ENCODE measurements around the gene GARRE1.
"Not testable (repeated sequence)": the region's sequence is repeated elsewhere in the genome, so short reads cannot be mapped to it uniquely, and the experiment has no call there.

The GARRE1 gene

DNA sequence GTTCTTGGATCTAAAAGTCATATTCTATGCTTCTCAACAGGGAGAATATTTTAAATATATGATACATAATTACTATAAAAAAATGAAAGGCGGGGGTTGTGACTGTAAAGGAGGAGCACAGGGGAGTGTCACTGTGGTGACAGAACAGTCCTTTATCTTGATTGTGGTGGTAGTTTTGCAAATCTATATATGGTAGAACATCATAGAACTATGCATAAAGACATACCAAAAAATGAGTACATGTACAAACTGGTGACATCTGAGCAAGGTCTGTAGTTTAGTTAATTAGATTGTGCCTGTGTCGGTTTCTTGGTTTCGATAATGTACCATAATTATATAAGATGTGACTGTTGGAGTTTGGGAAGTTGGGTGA, 38.7 kb upstream of the GARRE1 start:
- DNase-seq (ENCODE audit: low read depth): no peak
- no peak overlapping the region for H3K4me3 ChIP-seq (ENCODE audit: low read depth, low read length)
- no peak for TF ChIP-seq CTCF (IDR thresholded peaks at IDR 0.05; ENCODE audit: low read depth, low read length, missing control alignments)

DNA sequence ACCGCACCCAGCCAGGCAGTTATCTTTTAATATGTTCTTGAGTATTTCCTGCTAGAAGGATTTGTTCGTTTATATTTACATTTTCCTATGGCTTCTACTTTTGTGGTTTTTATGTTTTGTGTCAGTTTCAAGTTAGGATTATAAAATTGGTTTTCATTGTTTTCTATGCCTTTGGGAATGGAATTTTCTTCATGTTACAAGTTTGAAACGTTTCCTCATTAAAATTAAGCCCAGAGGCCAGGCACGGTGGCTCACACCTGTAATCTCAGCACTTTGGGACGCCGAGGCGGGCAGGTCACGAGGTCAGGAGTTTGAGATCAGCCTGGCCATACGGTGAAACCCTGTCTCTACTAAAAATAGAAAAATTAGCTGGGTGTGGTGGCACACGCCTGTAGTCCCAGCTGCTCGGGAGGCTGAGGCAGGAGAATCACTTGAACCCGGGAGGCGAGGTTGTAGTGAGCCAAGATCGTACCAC, 37.6 kb upstream of the GARRE1 start:
- DNase-seq (ENCODE audit: low read depth); H3K4me3 ChIP-seq (ENCODE audit: low read depth, low read length): not testable (repeated sequence)

- no peak overlapping the region for H3K4me3 ChIP-seq (ENCODE audit: low read depth, low read length)
- no peak for DNase-seq (ENCODE audit: low read depth)
- no peak for TF ChIP-seq CTCF (IDR thresholded peaks at IDR 0.05; ENCODE audit: low read depth, low read length, missing control alignments)
Measured at GRCh38 chr19:34217952-34218817, 36.2 kb upstream of the GARRE1 start.

- TF ChIP-seq CTCF (IDR thresholded peaks at IDR 0.05; ENCODE audit: low read depth, low read length, missing control alignments): no peak
- DNase-seq (ENCODE audit: low read depth): no peak
- H3K4me3 ChIP-seq (ENCODE audit: low read depth, low read length): no peak overlapping the region
Measured at GRCh38 chr19:34218818-34219164, 35.6 kb upstream of the GARRE1 start.

DNA sequence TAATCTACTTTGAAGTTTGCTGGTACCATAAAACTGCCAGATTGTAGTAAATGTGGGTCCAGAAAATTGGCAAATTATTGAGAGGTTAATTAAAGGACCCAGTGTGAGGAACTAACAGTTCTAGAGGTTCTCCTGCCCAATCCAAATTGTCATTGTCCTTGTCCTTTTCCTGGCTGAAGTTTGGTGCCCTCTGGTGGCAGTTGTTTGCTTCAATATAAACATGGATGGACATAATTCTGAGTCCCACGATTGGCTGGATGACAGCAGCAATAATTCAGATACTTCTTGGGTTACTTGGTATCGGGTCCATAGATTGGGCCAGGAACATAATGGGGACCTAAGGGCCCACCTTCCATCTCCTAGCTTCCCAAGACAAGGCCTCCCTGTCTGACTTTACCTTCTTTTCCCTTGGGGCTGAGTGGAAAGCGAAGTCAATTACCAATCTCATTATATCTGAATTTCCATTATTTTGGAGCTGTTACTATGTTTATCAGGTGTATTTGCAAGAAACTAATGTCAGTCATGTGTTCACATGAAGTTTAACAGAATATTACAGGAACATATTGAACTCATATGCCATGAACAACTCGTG, 33.8 kb upstream of the GARRE1 start:
- H3K4me3 ChIP-seq (ENCODE audit: low read depth, low read length): no peak overlapping the region
- no peak for DNase-seq (ENCODE audit: low read depth)
- peak; percentile 71 for TF ChIP-seq CTCF (IDR thresholded peaks at IDR 0.05; ENCODE audit: low read depth, low read length, missing control alignments)

DNA sequence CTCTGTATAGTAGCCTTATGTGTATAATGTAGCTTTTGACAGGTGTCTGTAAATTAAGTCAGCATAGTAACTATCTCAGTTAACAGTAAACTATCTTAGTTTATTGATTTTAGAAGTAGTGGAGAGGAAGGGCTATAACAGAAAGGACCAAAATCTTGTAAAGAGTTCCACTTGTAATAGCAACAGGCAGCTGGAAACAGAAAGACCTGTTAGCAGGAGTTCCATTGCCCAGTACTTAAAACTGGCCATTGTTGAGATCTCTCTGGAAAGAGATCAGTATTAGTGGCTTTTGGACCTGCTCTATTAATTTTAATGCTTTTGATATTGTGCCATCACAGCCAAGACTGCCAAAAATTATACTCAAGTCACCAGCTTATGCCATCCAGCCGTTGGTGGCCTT, 32.0 kb upstream of the GARRE1 start:
- TF ChIP-seq CTCF (IDR thresholded peaks at IDR 0.05; ENCODE audit: low read depth, low read length, missing control alignments): no peak

DNA sequence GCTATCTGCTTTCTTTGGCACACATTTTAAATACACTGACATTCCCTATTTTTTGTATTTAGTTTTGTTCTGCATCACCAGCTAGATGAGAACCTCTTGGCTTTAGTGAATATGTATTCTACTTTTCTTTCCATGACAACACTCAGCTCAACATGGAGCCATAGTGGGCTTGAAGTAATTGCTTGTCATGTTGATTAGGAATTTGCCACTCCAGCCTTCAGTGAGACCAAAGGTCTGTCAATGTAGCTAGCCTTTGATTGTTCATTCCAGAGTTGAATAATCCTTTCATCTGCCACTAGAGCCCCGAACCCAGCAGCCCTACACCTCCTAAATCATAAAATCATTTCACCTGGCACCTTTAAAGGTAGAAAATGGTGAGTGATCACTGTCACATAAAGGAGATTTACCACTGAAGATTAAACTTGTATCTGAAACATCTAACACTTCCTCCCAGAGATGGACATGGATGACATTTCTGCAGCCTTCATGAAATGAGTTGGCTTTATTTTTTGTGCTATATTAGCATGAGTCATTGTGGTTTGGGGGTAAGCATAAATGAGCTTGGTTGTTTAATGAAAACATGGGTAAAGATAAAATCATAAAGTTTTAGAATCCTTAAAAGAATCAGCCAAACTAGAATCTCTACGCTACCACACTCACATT, 29.2 kb upstream of the GARRE1 start:
- no peak for DNase-seq (ENCODE audit: low read depth)
- H3K4me3 ChIP-seq (ENCODE audit: low read depth, low read length): no peak overlapping the region
- no peak for TF ChIP-seq CTCF (IDR thresholded peaks at IDR 0.05; ENCODE audit: low read depth, low read length, missing control alignments)

More for the DNA sequence above, 32.0 kb upstream of the GARRE1 start:
- no peak overlapping the region for H3K4me3 ChIP-seq (ENCODE audit: low read depth, low read length)
- no peak for DNase-seq (ENCODE audit: low read depth)
